Bone marrow (tissue), 2 donors: ENCODE measurements around the gene INVS.
"Not testable (repeated sequence)": the region's sequence is repeated elsewhere in the genome, so short reads cannot be mapped to it uniquely, and the experiment has no call there.

Experiments
- DNase-seq, 2 donors: peaks; one replicate each; lab custom pipeline; 2025; lab: John Stamatoyannopoulos, UW

The INVS gene

DNA sequence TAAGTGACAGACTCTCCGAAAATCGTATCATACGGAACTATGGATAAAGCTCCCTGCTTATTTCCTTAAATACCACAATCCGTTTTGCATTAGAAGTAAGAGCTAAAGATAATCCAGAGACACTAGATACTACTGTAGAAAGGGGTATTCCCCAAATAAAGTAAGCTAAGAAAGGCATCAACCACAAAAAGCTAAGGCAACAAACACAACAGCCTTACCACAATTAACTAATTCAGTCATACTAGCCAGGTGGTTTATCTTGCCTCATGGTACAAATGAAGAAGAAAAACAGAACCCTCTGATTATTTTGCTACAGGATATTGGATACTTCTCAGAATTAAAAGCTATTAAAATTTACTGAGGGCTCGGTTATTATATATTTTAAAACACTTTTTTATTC, 14.3 kb upstream of the INVS start:
- DNase-seq: no peak

DNA sequence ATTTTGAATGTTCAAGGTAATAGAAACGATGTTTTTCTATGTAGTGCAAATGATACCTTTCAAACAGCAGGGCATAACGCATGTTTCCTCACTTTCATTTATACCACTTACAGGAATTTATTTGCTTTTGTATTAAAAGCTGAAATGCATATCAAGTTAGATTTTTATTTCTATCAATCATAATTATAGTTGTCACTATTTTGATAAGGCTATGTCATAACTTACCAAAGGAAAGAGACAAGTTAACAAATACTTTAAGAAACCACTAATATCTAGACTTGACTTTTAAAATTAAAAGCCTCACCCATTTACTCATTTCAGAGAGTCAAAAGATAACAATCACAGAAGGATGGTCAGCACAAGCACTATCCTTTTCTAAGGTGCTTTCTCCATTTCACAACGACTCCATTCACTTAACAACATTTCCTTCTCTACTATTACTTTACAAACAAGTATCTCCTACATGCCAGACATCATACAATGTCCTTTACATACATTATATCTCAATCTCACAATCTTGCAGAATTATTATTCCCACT, 12.9 kb upstream of the INVS start:
- no peak for DNase-seq

DNA sequence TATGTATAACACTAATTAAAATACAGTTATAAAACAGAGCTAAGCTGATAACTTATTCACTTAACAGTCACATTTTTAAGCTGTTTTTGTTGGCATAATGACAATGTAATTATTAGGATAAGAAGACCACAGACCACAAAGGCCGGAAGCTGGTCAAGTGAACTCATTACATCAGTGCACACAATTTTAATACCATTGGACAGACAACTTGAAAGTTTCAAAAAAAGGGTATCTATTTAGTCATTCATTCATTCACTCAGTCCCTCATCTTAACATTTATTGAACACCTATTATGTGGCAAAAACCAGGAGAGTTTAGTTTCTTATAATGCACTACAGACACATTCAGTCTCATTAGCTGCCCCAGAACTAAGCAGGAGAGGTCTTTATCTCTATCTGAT, 11.8 kb upstream of the INVS start:
- DNase-seq: no peak

DNA sequence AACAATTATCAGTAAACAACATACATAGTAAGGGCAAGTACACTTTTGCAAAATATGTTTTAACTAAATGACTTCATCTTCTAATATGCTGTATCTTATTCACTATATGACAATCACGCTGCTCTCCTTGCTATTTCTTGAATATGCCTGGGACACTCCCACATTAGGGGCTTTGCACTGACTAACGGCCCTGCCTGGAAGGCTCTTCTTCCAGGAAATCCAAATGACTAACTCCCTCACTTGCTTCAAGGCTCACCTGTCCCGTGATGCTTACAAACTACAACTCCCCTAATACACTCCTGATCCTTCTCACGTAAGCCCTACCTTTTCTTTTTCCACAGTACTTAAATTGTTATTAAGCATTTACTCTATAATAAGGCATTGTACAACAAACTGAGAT, 10.8 kb upstream of the INVS start:
- DNase-seq: no peak

DNA sequence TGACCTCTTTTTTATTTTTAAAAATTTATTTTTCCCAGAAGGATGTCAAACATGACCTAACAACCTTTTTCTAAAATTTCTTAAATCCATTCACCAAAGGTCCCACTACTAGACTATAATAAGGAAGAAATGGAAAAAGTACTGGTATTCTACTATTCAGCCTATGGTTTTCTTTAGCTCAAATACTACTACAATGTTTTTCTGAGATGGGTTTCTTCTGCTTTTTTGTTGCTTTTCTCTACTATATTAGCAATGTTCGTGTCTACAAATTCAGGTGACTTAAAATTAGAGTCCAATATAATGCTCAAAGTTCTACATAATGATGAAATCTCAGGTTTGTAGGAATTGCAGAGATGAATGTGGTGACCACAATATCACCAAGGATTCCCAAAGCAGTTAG, 8.2 kb upstream of the INVS start:
- no peak for DNase-seq

DNA sequence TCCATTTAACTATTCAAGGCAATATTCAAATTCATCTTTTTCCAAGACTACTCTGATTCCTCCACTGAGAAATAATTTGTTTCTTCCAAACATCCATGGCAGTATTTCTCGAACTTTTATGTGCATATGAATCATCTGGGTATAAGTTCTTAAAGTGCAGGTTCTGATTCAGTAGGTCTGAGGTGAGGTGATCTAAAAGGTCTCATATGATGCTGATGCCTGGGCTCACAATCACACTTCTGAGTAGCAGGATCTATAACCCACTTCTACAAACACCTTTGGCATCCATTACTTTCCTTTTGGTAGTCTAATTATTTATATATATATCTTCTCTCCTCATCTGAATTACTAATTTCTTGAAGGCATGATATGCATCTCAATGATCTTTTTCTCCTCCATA, 7.4 kb upstream of the INVS start:
- no peak for DNase-seq

DNA sequence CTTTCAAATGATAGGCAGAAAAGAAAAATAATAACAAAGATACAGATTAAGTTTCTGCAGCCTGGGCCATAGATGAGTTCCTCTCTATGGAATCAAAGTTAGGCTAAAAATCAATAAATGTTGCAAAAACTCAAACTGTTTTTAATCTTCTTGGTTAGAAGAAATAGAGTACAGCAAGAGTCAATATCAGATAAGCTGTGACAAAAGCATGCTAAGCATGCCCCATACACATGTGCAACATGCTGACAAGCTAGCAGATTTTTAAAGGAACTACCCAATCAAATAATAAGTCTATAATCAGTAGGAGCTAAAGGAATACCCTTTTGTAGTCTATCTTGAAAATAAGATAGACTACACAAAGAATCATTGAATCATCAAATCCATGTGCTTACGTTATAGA, 7.0 kb upstream of the INVS start:
- DNase-seq: no peak

DNA sequence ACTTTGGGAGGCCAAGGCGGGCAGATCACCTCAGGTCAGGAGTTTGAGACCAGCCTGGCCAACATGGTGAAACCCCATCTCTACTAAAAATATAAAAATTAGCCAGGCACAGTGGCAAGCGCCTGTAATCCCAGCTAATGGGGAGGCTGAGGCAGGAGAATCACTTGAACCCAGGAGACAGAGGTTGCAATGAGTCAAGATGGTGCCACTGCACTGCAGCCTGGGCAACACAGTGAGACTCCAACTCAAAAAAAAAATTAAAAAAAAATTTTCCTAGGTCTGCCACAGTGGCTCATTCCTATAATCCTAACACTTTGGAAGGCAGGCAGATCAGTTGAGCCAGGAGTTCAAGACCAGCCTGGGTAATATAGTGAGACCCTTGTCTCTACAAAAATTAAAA, 4.6 kb upstream of the INVS start:
- DNase-seq: not testable (repeated sequence)

DNA sequence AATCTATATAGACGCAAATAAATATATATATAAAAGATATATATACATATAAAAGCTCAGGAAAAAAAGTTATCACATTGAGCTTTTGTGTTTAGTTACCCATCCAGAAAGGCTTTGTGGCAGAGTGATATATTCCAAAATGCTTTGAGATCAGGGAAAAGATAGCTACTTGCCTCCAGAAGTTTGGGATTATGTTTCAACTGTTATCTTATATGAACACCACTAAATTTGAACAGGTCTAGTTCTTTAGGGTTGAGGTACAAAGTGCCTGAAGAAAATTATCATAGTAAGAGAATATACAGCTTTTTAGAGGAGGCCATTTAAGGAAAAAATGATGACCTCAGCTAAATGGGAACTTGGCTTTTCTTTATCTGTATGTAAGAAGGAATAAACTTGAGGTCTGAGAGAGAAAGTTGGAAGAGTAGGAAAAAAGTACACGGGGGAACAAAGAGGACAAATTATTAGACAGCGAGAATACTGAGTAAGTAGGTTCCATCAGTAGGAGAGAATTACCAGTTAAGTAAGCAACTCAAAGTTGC, 2.6 kb upstream of the INVS start:
- no peak for DNase-seq

DNA sequence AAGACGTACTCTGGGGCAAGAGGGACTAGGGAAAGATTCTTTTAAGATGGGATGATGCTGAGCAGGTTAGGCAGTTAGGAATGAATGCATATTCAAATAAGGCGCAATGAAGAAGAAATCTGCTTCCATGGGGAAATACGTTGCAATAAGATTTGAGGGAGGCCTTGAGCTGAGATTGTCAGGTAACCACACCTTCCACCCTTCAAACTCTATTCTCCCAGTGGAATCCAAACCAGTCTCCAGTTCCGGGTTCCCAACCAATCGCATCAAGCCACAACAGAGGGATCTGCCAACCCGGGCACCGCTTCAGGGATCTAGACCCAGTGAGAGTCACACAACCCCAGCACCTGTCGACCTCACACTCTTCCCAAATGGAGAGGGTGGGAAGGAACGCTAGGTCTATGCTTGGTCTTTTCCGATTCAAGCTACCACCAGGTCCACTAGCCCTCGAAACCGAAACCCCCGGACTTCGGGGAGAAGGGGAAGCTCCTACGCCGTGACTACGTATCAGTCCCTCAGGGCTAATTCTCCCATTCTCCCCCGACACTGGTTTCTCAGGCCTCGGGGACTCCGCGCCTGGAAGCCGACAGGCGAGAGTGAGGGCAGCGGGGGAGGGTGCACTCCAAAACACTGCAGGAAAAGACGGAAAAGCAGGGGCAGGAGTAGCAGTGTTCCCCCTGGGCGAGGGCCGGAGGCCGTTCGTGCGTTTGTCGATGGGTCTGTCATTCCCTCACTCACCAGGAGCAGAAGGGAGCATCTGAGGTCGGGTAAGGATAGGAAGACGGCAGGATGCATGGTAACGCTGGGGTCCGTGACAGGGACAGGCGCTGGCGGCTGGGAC, 777 bp upstream of the INVS start:
- DNase-seq: peak; percentile 49 to 87

DNA sequence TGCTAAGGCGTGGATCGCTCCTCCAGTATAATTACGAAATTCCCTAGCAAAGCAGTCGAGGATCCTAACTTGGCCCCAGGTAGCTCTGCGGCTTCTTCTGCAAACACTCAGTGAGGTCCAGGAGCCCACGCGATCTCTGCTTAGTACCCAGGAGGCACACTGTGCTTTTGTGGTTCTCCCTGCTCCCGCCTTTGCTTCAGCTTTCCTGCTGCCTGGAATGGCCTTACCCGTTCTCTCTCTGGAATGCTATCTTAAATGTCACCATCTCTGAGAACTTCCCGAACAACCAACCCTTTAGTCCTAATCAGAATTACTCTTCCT, 639 bp downstream of the INVS start:
- DNase-seq: no peak

DNA sequence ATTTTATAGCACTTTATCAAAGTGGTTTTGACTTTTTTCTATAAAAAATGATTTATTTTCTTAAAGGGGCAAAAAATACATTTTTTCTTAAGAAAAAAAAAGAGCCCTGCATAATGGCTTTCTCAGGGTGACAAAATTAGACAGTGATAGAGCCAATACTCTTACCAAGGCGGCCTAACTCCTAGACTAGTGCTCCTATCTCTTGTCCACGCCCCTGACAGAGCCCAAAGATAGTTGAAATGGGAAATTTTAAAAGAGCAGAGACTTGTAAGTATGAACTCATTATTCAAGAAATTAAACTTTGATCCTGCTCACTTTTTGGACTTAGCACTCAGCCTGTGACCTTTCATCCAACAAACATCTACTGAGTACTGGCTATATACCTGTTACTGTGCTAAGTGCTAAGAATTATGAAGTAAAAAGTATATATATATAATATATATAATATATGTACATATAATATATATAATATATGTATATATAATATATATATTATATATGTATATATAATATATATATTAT, 1.2 kb downstream of the INVS start:
- DNase-seq: no peak

DNA sequence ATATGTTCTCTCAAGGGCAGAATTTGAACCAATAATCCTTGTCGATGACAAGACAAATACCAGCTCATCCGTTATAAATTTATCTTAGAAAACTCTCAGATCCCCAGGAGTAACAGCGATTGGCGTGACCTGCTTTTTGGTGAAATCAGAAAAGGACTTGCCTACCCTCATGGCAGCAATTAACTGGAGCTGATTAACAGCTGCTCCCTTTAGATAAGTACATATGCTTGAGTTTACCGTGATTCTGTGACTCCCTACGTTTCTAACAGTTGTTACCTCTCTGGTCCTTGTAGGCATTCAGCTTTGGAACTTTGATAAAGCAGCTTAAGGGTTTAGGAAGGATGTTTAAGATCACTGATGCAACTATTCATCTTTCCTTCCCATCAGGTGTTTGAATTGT, 2.6 kb downstream of the INVS start:
- no peak for DNase-seq

DNA sequence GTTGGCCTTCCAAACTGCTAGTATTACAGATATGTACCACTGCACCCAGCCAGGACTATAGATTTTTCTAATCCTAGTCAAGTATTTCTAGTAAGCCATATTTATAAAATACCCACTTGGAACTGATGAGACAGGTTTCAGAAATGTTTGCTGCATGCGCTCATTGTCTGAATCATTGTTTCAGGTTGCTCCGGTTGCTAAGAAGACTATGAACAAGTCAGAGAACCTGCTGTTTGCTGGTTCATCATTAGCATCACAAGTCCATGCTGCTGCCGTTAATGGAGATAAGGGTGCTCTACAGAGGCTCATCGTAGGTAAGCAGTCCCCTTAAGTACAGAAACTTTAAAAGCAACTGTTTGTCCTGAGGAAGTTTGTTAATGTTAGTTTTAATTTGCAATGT, 5.3 kb downstream of the INVS start:
- no peak for DNase-seq

DNA sequence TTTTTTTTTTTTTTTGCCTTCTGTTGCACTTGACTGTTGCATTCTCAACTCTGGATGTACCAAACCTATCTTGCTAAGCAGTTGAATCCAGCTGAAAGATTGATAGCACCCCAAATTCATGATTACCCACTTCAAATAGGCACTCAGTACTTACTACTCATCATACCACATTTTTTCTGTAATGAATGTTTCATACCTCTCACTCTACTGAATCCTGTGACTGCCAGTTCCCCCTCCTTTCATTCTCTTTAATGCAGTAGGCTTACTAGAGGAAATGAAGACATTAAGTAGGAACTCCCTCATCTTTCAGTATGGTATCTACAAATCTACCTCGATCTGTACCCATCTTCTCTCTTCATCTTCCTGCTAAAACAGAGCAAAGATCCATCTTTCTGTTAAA, 6.8 kb downstream of the INVS start:
- no peak for DNase-seq

DNA sequence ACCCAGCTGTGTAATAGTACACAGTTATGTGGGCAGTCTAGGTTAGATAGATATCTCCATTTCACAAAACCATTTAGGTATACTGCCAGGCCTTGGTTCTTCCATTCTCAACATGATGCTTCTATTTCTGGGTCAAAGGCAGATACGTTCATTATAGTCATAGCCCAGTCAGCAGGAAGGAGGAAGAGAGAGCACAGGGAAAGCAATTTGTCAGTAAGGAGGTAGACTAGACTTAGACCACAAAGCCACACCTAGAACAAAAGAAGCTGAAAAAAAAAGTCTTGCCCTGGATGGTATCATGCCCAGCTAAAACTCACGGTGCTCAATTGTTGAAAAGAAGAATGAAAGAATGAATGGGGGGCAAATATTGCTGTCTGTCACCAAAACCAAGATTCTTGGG, 7.6 kb downstream of the INVS start:
- no peak for DNase-seq

DNA sequence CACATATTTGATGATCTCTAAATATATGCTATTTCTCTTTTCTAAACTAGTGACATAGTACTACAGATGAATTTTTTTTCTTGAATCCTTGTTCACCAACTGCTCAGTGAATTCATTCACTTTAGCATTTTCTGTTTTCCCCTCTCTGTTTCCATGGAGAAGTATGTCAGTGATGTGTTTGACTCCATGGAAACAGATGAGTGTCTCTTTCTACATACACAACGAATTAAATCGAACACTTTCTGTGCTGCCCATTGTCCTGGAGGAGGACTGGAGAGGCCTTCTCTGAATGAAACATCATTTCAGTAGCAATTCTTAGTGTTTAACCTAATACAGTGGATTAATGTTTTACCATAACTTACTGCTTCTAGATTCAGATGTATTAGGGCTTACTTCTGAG, 9.5 kb downstream of the INVS start:
- DNase-seq: no peak

DNA sequence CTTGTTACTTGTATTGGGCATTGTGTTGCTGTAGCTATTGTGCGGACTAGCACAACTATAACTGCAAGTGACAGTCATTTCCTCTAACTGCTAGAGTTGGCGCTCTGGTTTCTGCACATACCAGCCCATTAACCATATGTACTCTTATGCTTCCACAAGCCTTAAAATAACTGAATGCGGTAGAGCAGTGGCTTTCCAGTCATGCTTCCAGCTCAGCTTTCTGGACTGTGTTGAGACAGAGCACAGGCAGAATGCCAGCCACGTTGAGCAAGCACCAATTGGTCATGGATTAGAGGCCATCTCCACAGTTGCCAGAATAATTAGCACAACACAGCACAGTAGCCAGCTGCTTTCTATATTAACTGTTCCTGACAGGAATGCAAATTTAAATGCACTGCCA, 12.2 kb downstream of the INVS start:
- DNase-seq: peak in 1 of 2 donors; percentile 30

DNA sequence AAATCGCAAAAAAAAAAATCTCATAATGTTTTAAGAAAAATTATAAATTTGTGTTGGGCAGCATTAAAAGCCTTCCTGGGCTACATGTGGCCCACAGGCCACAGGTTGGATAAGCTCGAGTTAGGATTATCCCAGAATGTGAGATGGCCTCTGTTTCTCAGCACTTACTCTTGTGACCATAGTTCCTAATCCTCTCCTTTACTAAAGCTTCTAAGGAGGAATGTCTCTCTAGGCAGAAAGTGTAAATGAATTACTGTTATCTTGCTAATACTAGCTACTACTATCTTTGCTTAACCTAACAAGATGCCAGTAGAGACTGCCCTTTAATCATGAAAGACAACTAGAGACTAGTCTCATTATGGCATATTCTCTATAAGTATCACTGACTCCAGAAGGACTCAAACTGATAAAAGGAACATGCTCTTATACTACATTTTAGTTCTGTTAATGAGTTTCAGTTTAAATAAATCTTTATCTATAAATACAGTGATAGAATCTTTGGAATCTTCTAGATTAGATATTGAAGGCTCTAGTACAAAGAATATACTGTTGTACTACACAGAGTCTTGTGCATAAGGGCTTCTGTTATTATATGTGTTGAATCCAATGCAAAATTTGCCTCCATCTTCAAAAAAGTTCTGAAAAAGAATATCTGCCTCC, 13.8 kb downstream of the INVS start:
- no peak for DNase-seq

DNA sequence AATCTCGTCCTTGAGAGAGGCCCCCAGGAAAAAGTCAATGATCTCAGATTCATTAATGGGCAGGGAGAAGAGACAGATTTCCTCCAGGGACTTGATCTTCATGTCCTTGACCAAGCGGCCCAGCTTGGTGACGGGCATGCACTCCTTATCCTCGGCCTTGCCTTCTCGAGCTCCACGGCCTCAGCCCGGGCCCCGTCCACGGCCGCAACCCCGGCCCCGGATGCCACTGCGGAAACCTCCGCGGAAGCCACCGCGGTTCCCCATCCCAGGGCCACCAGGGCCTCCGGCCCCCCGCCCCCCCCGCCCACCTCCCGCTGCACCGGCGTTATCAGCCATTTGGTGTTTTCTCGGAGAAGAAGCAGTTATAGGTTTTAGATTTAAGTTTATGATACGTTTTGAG, 18.3 kb downstream of the INVS start:
- no peak for DNase-seq

DNA sequence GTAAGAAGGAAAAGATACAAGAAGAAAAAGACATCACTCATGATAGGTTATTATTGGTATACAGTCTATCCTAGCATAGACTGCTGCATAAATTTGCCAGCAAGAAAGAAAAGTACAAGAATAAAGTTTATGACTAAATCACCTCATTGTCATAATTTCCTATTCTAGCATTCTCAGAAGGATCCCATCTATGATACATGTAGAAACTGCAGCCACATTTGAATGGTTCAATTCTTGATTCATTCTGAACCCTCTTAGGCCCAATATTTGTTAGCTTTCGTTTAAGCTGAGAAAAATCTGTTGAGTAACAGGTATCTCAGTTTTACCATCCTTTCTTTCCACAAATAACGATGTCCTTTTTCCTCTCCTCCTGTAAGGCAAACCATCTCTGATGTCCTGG, 21.2 kb downstream of the INVS start:
- DNase-seq: no peak

DNA sequence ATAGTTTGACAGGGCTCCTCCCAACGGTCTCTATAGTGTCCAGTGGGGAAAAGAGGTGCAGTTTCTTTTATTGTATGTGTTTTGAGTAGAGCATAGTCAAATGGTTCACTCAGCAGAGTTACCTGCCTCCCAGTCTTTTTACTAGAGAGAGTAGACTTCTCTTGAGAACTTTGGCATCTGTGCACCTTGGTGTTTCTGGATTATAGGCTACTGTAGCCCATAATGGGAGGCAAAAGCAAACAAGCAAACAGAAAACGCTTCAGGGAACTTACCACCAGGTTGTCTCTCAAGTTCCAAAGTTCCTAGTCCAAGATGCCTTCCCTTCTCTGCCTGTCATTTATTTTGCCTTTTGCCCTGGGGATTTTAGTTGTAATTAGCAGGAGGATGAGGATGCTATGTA, 26.2 kb downstream of the INVS start:
- DNase-seq: no peak

DNA sequence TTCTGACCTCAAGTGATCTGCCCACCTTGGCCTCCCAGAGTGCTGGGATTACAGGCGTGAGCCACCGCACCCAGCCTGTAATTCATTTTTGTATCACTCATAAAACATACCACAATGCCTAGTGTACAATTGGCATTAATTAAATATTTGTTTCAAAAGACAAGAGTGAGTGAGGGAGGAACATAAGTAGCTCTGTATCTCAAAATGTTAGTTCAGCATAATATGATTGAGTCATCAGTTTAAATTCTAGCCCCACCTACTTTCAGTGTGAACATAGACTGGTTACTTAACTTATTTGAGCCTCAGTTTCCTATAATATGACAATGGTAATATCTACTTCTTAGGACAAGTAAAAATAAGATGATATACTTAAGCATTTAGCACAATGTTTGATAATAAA, 26.9 kb downstream of the INVS start:
- DNase-seq: no peak
